Nucleus accumbens (tissue), 56 donors: ENCODE data around the gene GPR65.

Experiments
- DNase-seq, 56 donors: peaks; one replicate each; lab custom pipeline; 2025; lab: John Stamatoyannopoulos, UW

Gene GPR65, protein sequence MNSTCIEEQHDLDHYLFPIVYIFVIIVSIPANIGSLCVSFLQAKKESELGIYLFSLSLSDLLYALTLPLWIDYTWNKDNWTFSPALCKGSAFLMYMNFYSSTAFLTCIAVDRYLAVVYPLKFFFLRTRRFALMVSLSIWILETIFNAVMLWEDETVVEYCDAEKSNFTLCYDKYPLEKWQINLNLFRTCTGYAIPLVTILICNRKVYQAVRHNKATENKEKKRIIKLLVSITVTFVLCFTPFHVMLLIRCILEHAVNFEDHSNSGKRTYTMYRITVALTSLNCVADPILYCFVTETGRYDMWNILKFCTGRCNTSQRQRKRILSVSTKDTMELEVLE

GRCh38 chr14:88005050-88005481 is at the start of gene GPR65:
TSS of gene GPR65 (plus strand) at chr14:88005135. CDS start at chr14:88010848, 5,713 bp downstream.
- no peak for DNase-seq

DNA sequence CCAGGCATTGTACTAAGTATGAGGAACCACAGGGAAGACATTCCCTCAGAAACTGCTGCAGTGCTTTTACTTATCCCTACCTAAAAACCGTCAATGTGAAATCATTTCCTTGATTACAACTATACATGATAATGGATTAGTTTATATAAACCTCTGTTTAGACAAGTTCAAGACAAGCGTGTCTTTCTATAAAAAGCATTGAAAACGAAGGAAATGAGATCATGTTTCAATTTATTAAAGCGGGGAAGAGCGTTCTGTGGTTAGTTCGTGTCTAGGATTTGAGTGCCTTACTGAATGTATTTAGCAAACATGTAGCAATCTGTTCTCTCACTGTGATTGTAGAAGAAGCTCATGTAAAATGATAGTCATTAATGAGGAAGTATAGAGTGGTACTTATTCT is 49.4 kb upstream of the GPR65 start:
- no peak for DNase-seq

DNA sequence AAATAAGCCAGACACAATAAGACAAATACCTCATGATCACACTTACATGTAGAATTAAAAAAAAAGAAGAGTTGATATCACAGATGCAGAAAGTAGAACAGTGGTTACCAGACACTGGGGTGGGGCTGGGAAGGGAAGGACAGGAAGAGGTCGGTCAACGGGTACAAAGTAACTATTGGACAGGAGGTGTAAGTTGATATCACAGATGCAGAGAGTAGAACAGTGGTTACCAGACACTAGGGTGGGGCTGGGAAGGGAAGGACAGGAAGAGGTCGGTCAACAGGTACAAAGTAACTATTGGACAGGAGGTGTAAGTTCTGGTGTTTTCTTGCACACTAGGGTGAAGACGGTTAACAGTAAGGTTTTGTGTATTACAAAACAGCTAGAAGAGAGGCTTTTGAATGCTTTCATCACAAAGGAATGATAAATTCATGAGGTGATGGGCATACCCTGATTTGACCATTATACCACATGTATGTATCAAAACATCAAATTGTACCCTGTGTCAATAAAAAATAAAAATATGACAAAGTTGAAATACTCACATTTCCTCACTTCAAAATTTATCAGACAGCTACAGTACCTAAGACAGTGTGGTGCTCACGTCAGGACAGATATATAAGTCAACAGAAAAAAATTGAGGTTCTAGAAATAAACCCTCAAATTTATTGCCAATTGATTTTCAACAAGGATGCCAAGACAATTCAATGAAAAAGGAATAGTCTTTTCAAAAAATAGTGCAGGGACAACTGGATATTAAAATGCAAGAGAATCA is 44.7 kb upstream of the GPR65 start:
- no peak for DNase-seq

GRCh38 chr14:87961246-87961645 is 43.7 kb upstream of the GPR65 start:
- no peak for DNase-seq

GRCh38 chr14:87966816-87967215 is 38.1 kb upstream of the GPR65 start:
- DNase-seq: no peak

DNA sequence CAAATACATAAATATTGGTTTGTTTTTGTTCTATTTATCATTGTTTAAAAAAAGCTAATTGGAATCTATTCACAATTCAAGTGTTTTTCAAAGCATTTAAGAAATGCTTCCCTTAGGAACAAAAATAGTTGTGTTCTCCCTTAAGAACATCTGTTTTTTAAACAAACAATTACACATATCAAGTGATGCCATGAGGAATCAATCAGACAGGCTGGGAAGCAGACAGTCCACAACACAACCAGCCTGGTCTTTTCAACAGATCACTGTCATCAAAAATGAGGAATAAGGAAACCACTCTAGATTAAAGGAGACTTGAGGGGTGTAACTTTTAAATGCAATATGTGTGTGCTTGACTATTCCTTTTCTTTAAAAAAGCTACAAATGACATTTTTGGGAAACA is 37.4 kb upstream of the GPR65 start:
- no peak for DNase-seq

DNA sequence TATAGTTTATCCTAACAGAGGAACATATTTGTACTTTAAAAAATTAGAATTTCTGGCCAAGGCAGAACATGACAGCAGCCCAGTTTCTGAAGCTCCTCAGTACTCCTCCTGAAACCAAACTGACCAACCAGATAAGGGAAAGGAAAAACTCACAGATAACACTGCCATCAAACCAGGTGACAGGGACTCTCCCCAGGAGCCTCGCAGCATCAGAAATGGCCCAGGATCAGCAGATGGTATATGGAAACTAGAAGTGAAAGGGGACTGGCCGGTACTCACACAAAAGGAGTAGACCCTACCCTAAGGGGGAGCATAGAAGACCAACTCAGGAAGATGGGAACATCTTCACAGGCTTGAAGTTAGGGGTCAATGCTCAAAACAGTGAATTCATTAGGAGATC is 33.9 kb upstream of the GPR65 start:
- DNase-seq: no peak

DNA sequence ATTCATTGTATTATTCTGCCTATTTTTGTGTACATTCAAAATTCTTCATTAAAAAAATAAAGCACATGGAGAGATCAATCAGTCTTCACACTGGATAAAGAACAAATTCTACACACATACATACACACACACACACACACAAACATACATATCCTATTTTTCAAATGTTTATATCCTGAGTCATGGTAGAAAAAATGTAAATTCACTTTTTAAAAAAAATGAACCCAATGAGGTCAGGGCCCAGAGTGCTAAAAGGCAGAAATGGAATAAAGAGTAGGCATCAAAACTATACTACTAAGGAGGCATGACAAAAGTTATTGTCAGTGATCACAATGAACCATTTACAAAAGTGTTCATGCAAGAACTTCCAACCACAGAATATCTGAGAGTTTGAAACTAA is 29.3 kb upstream of the GPR65 start:
- no peak for DNase-seq

DNA sequence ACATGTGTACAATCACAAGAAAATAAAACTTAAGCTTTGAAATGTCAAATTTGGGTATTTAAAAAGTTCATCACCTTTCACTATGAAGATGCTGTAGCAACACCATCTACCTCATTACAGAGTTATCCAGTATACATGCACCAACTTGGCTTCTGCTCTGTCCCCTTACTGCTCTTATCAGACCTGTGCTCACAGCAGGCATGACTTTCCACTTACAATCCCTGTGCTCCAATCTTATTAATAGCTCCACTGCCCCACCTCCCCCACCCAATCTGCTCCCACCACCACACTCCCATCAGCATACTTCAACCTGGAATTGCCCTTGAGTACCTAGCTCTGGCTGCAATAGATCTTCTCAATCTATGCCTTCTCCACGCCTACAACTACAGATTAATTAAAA is 25.2 kb upstream of the GPR65 start:
- no peak for DNase-seq

DNA sequence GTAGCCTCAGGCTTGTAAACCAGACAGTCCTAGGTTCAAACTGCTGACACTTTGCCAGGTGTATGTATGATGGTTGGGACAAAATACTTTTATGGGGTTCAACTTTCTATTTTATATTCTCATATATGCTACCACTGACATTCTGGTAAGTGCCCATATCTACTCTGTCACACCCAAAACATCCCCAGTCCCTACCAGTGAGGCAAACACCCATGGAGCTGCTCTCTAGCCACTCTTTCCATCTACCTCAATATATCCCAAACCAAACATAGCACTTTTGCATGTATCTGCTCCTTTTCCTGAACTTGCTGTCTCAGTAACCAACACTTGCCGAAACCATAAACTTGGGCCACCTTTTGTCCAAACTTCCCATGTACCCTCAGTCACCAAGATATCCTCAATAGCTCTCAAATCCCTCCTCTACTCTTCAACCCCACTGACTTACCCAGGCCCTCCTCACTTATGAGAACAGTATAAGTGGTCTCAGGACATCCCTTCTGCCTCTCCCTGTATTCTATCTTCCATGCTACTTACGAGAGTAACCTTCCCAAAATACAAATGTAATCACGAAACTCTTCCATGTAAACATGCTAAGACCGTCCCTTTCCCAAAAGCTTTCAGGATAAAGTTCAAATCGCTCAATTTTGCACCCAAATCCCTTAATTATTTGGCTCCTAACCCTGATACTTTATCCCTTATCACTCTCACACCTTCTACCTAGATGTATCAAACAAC is 15.5 kb upstream of the GPR65 start:
- no peak for DNase-seq

- DNase-seq: no peak
Measured at GRCh38 chr14:87989956-87990299, 15.0 kb upstream of the GPR65 start.

GRCh38 chr14:87990682-87991081 is 14.3 kb upstream of the GPR65 start:
- no peak for DNase-seq

- DNase-seq: peak in 17 of 56 donors; percentile 25 to 70 (median 55)
Measured at GRCh38 chr14:87992346-87992717, 12.6 kb upstream of the GPR65 start.

DNA sequence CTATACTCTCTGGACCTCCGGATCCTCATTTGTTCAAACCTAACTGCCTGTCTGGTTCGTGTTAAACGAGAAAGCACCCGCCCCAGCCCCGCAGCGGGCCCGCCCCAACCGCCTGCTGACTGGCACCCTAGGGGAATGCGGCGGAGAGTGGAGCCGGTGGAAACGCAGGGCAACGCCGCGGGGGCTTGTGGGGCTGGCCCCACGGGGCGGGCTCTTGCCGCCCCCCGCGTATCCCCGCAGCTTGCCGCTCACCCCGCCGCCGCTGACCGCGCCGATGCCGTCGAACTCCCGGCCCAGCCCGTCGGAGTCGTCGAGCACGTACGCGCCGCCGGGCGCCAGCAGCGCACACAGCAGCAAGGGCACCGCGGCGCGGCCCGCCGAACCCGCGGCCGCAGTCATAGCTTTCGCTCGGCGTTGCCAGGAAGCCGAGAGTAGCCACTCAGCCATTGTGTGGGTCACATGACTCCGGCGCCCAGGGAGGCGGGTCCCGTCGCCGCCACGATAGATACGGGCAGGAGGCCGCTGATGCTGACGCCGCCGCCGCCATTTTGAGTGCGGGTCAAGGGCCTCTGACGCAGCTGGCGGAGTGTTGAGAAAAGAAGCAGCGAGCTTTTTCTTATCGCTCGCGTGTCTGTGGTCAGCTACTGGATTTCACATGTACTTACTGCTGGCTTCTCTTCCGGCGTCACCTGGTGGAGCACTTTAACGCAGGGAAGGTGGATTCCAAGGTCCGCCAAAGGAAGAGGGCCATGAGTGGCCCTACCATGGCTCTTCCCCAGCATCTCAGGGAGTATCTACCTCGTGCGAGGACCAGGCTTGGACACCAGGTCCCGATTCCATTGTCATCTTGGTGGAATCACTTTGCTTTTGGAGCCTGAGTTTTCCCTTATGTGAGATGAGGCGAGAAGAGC is 12.0 kb upstream of the GPR65 start, which contains the start of gene GALC:
TSS of gene GALC (minus strand) at position 465 of the 911 bp plus-strand sequence. CDS start at position 447, 18 bp downstream.
- peak; percentile 62 to 97 (median 92) for DNase-seq

GRCh38 chr14:87994974-87995373 is 10.0 kb upstream of the GPR65 start:
- DNase-seq: no peak

GRCh38 chr14:87995500-87996290 is 9.2 kb upstream of the GPR65 start:
- DNase-seq: no peak

DNA sequence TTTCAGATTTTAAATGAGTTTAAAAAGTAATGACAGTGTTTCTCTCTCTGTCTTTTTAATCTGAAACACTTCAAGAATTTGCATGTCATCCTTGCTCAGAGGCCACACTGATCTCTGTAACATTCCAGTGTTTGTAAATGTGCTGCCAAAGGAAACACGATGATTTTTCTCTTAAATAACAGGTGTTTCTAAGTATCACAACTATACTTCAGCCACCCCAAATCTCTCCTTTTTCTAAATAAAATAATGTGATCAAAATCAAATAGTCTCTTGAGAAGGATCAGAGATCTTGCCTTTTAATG is 8.7 kb upstream of the GPR65 start:
- DNase-seq: no peak

GRCh38 chr14:87998482-87998881 is 6.5 kb upstream of the GPR65 start:
- DNase-seq: no peak

GRCh38 chr14:87999277-87999676 is 5.7 kb upstream of the GPR65 start:
- no peak for DNase-seq
